Erythroblast (primary cell): ENCODE data around the gene FOXA1.

ENCODE experiments used
- GATA1 ChIP-seq: IDR thresholded peaks from 2 replicates; pipeline ENCODE4 v1.6.1; 2011; ENCODE audit warnings: low read depth, mild to moderate bottlenecking, control low read depth, low read length, moderate library complexity
- POLR2A ChIP-seq: IDR thresholded peaks from 2 replicates; pipeline ENCODE4 v1.6.1; 2011; ENCODE audit warnings: mild to moderate bottlenecking, low read length

- no peak for TF ChIP-seq POLR2A
- no peak for TF ChIP-seq GATA1
Observed at GRCh38 chr14:37566811-37567371, 28.2 kb downstream of the FOXA1 start.
